Measurements from ENCODE around the gene TSSK3. TPM values are rescaled to one million over a fixed set of nuclear protein-coding genes. Genes with fewer than 3 reads are reported as not detected.

The TSSK3 gene
- total and polyA plus RNA-seq, 9 of the 15 experiments (the other 6 are each of a cell fraction or from before 2014, with no cell fraction given), result 0.27 to 2.8 (median 1.9) TPM

GRCh38 chr1:32329931-32330466 lies 32.3 kb upstream of the TSSK3 start (continued):
- peak; percentile 72 for TF ChIP-seq ZNF436 (CRISPR knock-in tag; IDR thresholded peaks at IDR 0.05)

GRCh38 chr1:32330558-32331151 lies 31.7 kb upstream of the TSSK3 start:
- in situ Hi-C loops (cut with MboI) (no loop called here), intact Hi-C loops (cut with micrococcal nuclease) (no loop called here)

More at GRCh38 chr1:32330558-32331151, 31.7 kb upstream of the TSSK3 start:
- no peaks in the 10 kb centered on the region for H3K27me3 ChIP-seq (ENCODE audit: control insufficient read depth in 2 of 2, insufficient read depth in 2 of 2, low read length in 2 of 2)
- ChIA-PET CTCF (ENCODE audit: low intra/inter-chr PET ratio) (interaction anchor here (0.5 kb wide), 1 partner anchor 197 kb away, joined by 4 read pairs; no protein-coding TSS in a partner anchor), POLR2A (interaction anchor here (0.6 to 4.8 kb wide), 10 partner anchors 9 to 133 kb away, joined by 3 to 75 read pairs (median 4); partner anchors contain the start of gene HDAC1)
- no peak overlapping the region for H3K4me3 ChIP-seq
- TF ChIP-seq HDAC6 (IDR thresholded peaks at IDR 0.05; ENCODE audit: low read depth, low read length) (no peak), TCF15 (CRISPR knock-in tag; IDR thresholded peaks at IDR 0.05) (no peak), RFX1 (IDR thresholded peaks at IDR 0.05) (no peak), SUPT5H (IDR thresholded peaks at IDR 0.05) (0 out of 2 replicates have a peak, but pooled peaks have one; percentile 16), POLR2AphosphoS5 (IDR thresholded peaks at IDR 0.05; ENCODE audit: control insufficient read depth, insufficient read depth, low read depth, low read length) (0 out of 2 replicates have a peak, but pooled peaks have one; percentile 20), POLR2G (IDR thresholded peaks at IDR 0.05; ENCODE audit: low read depth, low read length) (0 out of 2 replicates have a peak, but pooled peaks have one; percentile 31)
- TF ChIP-seq, protein P1, sequence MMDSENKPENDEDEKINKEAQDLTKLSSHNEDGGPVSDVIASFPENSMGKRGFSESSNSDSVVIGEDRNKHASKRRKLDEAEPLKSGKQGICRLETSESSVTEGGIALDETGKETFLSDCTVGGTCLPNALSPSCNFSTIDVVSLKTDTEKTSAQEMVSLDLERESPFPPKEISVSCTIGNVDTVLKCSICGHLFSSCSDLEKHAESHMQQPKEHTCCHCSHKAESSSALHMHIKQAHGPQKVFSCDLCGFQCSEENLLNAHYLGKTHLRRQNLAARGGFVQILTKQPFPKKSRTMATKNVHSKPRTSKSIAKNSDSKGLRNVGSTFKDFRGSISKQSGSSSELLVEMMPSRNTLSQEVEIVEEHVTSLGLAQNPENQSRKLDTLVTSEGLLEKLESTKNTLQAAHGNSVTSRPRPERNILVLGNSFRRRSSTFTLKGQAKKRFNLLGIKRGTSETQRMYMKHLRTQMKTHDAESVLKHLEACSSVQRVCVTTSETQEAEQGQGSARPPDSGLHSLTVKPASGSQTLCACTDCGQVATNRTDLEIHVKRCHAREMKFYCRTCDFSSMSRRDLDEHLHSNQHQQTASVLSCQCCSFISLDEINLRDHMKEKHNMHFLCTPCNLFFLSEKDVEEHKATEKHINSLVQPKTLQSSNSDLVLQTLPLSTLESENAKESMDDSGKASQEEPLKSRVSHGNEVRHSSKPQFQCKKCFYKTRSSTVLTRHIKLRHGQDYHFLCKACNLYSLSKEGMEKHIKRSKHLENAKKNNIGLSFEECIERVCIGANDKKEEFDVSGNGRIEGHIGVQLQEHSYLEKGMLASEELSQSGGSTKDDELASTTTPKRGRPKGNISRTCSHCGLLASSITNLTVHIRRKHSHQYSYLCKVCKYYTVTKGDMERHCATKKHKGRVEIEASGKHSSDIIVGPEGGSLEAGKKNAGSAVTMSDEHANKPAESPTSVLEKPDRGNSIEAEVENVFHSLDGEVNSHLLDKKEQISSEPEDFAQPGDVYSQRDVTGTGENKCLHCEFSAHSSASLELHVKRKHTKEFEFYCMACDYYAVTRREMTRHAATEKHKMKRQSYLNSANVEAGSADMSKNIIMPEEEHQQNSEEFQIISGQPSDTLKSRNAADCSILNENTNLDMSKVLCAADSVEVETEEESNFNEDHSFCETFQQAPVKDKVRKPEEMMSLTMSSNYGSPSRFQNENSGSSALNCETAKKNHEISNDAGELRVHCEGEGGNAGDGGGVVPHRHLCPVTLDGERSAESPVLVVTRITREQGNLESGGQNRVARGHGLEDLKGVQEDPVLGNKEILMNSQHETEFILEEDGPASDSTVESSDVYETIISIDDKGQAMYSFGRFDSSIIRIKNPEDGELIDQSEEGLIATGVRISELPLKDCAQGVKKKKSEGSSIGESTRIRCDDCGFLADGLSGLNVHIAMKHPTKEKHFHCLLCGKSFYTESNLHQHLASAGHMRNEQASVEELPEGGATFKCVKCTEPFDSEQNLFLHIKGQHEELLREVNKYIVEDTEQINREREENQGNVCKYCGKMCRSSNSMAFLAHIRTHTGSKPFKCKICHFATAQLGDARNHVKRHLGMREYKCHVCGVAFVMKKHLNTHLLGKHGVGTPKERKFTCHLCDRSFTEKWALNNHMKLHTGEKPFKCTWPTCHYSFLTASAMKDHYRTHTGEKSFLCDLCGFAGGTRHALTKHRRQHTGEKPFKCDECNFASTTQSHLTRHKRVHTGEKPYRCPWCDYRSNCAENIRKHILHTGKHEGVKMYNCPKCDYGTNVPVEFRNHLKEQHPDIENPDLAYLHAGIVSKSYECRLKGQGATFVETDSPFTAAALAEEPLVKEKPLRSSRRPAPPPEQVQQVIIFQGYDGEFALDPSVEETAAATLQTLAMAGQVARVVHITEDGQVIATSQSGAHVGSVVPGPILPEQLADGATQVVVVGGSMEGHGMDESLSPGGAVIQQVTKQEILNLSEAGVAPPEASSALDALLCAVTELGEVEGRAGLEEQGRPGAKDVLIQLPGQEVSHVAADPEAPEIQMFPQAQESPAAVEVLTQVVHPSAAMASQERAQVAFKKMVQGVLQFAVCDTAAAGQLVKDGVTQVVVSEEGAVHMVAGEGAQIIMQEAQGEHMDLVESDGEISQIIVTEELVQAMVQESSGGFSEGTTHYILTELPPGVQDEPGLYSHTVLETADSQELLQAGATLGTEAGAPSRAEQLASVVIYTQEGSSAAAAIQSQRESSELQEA (IDR thresholded peaks at IDR 0.05; ENCODE audit: low read depth), result no peak
- ATAC-seq (no peak), FAIRE-seq (no peak), DNase-seq (ENCODE audit: extremely low read depth in 1 of 4, low spot score in 3 of 4) (no peak)
- peaks cover 91% of the 10 kb centered on the region for H3K36me3 ChIP-seq (ENCODE audit: control insufficient read depth, insufficient read depth, low read length)
- no peak overlapping the region for H3K9ac ChIP-seq (ENCODE audit: insufficient read depth in 1 of 2, low read depth in 2 of 2, low read length in 2 of 2)
- H3K27ac ChIP-seq (ENCODE audit: extremely low read depth, low read depth, low read length), result no peak overlapping the region; the same call in 2 of the 3 replicates
- H3K79me2 ChIP-seq (ENCODE audit: control insufficient read depth, insufficient read depth, low read length), result peaks cover 24% of the 10 kb centered on the region
- H3K9me3 ChIP-seq (replicated peaks; ENCODE audit: control insufficient read depth, insufficient read depth, low read depth, low read length), result no peaks in the 10 kb centered on the region
- 87% methylated on average over 12 of the region's 12 CpGs for WGBS (ENCODE audit: insufficient coverage, low coverage, missing lambda C conversion rate)
- H4K20me1 ChIP-seq (replicated peaks; ENCODE audit: control insufficient read depth, insufficient read depth, low read length), result peaks cover 13% of the 10 kb centered on the region; the same call in 1 of the 2 replicates
- H3K4me2 ChIP-seq (ENCODE audit: insufficient read depth, low read length), result no peak overlapping the region
- no TSS peak for BruUV-seq (replicated peaks)
- peaks cover 6% of the 10 kb centered on the region for H3K9me1 ChIP-seq (ENCODE audit: control insufficient read depth, insufficient read depth, low read length)
- no peak overlapping the region for H2AFZ ChIP-seq (ENCODE audit: low read depth, low read length)
- H3K4me1 ChIP-seq (replicated peaks in 1 of 2; ENCODE audit: control insufficient read depth in 2 of 2, insufficient read depth in 2 of 2, low read length in 2 of 2), result peaks cover 14 to 16% of the 10 kb centered on the region in 2 experiments
